ENCODE measurements around the gene HEMGN. TPM values are rescaled to one million over a fixed set of nuclear protein-coding genes. Genes with fewer than 3 reads are reported as not detected.

The HEMGN gene
- total RNA-seq, 1 donor from 2014 or later: 30.3 TPM

DNA sequence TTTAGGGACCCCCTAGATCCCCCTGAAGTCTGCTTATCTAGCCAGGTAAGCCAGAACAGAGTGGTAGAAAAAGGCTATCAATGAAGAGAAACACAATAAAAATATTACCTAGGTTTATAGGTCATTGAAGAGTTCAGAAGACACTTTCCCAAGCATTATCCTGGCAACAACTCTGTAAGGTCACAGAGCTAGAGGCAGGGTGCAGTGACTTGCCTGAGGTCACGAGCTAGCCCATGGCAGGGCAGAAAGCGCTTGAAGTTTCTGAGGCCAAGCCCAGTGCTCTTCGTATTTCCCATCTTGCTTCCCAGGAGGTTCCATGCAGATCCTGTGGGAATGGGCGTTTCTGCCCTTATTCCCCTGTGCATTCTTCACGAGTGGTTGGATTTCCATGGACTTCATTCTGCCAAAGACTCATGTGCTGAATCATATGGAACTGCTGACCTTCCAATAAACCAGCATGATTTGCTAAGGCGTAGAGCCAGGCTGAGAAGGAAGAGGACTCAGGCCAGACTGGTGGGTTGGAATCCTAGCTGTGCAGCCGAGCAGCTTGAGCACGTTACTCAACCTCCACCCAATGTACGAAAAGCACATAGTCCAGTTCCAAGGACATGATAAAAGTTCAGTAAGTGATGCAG, 37.8 kb downstream of the HEMGN start:
- no peak for DNase-seq (ENCODE audit: low spot score)

DNA sequence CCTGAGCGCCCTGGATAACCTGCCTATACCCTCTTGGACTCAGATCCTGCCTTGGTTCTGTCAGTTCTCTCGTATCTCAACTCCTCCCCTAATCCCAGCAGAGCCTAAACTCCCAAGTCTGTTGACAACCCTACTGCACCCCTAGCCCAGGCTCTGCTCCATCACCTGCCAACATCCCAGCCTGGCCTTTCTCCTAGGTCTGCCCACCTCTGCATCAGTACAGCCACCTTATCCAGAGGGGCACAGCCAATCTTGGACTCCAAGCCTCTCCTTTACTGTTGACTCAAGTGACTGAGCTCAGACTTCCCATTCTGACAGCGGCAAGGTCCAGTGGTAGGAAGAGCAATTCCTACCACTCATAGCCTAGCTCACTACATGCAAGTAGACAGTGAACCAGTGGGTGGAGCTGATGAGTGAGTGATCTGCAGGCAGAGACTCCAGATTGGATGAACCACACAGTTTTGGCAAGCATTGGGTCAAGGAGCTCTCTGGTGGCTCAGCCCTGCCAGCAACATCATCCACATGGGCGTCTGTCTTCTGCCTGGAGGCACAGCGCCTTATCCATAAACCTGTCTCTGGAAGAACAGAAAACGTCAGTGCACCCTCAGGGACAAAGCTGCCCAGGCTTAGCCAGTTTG, 42.2 kb downstream of the HEMGN start:
- no peak for DNase-seq (ENCODE audit: low spot score)

DNA sequence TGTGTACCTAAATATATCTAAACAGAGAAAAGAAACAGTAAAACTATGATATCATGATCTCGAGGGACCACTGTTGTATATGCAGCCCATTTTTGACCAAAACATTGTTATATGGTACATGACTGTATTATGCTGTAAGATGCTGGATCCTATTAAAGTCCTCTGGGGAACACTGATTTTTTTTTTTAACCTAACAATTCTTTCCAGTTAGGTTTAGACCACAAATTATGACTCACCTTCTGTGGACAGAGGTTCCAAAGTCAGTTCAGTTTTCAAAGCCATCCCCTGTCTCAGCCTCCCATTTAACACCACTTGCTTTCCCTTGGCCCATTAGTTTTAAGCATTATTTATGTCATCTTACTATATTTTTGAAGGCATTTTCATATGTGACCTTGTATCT, 42.8 kb downstream of the HEMGN start:
- no peak for DNase-seq (ENCODE audit: low spot score)

DNA sequence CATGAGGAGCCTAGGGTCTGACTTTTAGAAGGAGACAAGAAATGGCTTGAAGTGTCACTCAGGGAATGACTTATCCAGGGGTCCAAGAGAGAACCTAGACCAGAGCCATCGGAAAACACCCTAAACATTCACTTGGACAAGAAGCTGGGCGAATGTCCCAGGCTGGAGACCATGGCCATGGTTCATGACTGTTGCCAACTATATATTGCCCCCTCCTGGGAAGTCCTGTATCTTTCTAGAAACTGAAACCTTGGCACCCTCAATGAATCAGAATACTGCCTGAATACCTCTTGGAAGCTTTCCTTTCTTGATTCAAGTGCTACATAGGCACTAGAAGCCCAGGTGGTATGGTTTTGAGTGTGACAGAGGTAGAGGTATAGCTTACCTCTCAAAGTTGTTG, 45.6 kb downstream of the HEMGN start:
- no peak for DNase-seq (ENCODE audit: low spot score)

DNA sequence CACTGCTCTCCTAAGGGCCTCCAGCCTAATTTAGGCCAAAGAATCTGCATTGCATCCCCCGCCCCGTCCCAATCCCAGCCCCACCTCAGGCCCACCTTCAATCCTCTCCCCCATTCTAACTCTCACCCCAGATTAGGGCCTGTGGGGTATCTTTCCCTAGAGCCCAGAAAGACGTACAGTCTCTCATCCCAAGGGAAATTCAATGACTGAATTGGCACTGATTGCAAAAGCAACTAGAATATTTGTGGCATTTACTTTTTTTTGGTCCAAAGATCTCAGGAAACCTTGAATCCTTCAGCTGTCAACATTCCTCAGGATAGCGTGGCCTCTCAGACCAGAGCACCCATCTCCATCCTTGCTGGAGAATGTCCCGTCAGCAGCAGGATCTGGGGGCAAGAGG, 46.2 kb downstream of the HEMGN start:
- no peak for DNase-seq (ENCODE audit: low spot score)

DNA sequence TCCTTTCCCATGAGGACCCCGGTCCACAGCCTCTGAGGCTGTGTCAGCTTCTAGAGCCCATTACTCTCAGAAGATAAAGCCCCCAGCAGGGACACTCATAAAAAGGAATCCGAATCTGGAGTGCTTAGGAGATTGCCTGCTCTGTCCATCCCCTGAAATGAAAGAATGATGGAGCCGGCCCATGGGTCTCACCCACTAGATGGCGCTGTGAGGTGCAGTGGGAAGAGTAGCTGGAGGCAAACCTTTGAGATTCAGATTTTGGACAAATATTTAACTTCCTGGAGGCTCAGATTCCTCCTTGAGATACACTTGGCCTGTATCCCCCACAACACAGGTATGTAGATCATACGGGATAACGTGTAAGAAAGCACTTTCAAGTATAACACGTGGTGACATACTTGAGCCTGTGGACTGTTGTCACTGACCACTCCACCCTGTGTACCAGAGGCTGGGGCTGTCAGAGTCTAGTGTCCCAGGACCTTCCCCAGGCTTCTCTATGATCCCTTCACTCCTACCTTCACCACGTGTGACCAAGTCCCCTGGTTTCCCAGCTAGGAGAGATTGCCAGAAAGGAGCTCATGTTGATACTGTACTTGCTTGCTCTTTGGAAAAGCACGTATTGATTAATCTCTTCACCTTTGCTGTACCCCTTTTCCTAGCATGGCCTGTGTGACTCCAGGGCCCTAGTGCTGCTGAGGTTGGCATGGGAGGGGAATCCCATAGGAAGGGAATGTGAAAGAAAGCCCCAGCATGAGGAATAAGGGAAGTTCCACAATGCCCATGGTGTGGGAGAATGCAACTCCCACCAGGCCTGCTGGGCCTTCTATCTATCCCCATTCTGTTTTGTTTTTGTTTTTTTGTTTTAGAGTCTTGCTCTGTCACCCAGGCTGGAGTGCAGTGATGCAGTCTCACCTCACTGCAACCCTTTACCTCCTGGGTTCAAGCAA, 47.8 kb downstream of the HEMGN start:
- DNase-seq (ENCODE audit: low spot score): no peak

DNA sequence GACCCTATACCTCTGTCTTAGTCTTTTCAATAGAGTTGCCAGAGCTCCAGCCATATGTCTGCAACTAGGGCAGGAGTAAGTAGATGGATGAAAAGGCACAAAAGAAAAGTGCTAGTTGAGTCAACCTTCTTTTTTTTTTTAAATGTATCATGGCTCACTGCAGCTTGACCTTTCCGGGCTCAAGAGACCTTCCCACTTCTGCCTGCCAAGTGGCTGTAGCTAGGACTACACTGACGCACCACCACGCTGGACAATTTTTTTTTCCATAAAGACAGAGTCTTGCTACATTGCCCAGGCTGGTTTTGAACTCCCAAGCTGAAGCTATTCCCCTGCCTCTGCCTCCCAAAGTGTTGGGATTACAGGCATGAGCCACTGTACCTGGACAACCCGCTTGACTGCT, 57.6 kb downstream of the HEMGN start:
- DNase-seq (ENCODE audit: low spot score): no peak

Other genes starting within 250 kb of the HEMGN start
- gene XPA, start 240.8 kb downstream of the HEMGN start, total RNA-seq (ENCODE audit: insufficient read depth, low replicate concordance): 49.8 TPM
- 1.2 TPM for gene FOXE1, start 84.9 kb downstream of the HEMGN start, total RNA-seq (ENCODE audit: insufficient read depth, low replicate concordance)
- 37.1 TPM for gene TRMO, start 15.7 kb downstream of the HEMGN start, total RNA-seq (ENCODE audit: insufficient read depth, low replicate concordance)
- 14.2 TPM for gene ANP32B, start 45.2 kb upstream of the HEMGN start, total RNA-seq (ENCODE audit: insufficient read depth, low replicate concordance)
- gene NANS, start 118.6 kb upstream of the HEMGN start, total RNA-seq (ENCODE audit: insufficient read depth, low replicate concordance): 42.9 TPM
- gene TRIM14, start 181.1 kb upstream of the HEMGN start, total RNA-seq (ENCODE audit: insufficient read depth, low replicate concordance): 5.5 TPM

All from umbilical cord (tissue), 2 donors.